Kidney epithelial cell (primary cell): ENCODE results near the gene SNCG. TPM values are rescaled to one million over a fixed set of nuclear protein-coding genes. Genes with fewer than 3 reads are reported as not detected.

Experiments used
- DNase-seq: peaks from one replicate; pipeline ENCODE4 v3.0.0-alpha.2; 2010; ENCODE audit warnings: low read depth
- H3K27me3 ChIP-seq: 2 replicates; pipeline ENCODE4 v1.6.0; 2011; ENCODE audit warnings: low read length; ENCODE audit not compliant: control insufficient read depth, insufficient read depth
- H3K36me3 ChIP-seq: 2 replicates; pipeline ENCODE4 v1.5.1; 2011; ENCODE audit warnings: low read length; ENCODE audit not compliant: control insufficient read depth, insufficient read depth
- H3K4me3 ChIP-seq: 2 replicates; pipeline ENCODE4 v1.5.1; 2011; ENCODE audit warnings: low read depth, mild to moderate bottlenecking, control low read depth, low read length
- total RNA-seq: library from RNA; depleted of rRNA; stranded (reverse); fragments of >200 nt; gene quantifications from 2 replicates; pipeline ENCODE4 v1.2.3, GENCODE V29; 2015
- TF ChIP-seq, protein P1 (sequence below): IDR thresholded peaks from 2 replicates; pipeline ENCODE4 v1.5.1; 2011; ENCODE audit warnings: mild to moderate bottlenecking, moderate library complexity, low read length, control low read depth, inconsistent platforms; ENCODE audit not compliant: insufficient read depth, poor library complexity, severe bottlenecking

Gene SNCG
- total RNA-seq, 1 donor from 2014 or later, result not detected

DNA sequence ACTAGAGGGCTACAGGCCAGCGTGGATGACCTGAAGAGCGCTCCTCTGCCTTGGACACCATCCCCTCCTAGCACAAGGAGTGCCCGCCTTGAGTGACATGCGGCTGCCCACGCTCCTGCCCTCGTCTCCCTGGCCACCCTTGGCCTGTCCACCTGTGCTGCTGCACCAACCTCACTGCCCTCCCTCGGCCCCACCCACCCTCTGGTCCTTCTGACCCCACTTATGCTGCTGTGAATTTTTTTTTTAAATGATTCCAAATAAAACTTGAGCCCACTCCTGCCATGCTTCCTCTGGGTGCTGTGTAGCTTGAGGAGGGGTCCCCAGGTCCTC lies 4.5 kb downstream of the SNCG start:
- H3K4me3 ChIP-seq, result no peak overlapping the region
- TF ChIP-seq, protein P1, sequence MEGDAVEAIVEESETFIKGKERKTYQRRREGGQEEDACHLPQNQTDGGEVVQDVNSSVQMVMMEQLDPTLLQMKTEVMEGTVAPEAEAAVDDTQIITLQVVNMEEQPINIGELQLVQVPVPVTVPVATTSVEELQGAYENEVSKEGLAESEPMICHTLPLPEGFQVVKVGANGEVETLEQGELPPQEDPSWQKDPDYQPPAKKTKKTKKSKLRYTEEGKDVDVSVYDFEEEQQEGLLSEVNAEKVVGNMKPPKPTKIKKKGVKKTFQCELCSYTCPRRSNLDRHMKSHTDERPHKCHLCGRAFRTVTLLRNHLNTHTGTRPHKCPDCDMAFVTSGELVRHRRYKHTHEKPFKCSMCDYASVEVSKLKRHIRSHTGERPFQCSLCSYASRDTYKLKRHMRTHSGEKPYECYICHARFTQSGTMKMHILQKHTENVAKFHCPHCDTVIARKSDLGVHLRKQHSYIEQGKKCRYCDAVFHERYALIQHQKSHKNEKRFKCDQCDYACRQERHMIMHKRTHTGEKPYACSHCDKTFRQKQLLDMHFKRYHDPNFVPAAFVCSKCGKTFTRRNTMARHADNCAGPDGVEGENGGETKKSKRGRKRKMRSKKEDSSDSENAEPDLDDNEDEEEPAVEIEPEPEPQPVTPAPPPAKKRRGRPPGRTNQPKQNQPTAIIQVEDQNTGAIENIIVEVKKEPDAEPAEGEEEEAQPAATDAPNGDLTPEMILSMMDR, result no peak
- H3K36me3 ChIP-seq, result no peaks in the 10 kb centered on the region
- no peak for DNase-seq
- peaks cover under 1% of the 10 kb centered on the region for H3K27me3 ChIP-seq

DNA sequence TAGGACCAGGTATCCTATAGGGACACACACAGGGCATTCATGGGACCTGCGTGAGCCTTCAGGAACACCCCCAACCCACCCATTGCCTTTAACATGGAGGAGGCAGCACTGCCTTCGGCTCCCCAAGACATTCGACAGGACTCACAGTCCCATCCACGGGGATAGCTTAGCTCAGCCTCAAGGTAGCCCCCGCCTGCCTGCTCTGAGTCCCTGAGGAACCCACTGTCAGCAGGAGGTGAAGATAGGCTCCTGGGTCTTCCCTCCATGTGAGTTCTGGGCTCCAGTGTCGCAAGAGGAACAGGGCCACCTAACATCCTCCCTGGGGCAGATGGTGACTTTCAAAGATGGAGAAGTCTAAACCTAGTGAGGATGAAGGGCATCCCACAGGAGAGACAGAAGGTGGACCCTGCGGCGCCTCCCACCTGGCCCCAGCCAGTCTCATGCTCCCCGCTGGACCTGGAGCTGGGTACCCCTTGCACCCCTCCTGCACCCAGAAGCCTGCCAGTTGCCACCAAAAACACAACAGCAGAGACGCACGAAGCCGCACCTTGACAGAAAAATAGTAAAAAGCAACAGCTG lies 5.0 kb downstream of the SNCG start:
- Histone ChIP-seq H3K4me3 (no peak overlapping the region), H3K36me3 (no peaks in the 10 kb centered on the region), H3K27me3 (peaks cover 6% of the 10 kb centered on the region)
- no peak for DNase-seq
- TF ChIP-seq, protein P1, result no peak

DNA sequence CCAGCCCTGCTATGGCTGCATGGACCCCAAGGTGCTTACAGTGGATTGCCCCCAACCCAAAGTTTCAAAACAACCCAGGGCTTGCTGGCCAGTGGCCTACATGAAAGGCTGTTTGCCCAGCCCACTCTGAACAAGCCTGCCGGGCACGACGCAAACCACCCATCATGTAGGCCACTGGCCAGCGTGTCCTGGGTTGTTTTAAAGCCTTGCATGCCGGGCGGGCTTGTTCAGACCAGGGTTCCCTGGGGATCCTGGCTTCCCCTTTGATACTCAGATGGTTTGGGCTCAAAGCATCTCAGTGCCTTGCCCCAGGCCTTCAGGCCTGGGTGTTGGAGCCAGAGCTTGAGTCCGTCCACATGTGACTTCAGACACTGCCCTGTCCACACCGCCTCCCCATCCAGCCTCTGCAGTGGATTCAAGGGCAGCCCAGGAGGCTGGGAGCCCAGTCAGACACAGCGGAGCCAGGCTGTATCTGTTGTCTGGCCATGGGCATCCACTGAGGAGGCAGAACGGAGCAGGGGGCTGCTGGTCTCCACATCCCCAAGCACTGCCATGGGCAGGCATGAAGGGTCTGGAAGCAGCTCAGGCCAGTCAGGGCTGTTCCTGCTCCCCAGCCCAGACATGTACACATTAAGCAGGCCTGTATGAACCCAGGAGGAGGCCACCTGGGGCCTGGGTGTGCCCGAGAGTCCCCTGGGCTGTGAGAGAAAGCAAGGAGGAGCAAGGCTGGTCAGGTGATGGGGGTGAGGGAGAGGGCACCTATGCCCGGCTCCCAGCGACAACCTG lies 5.9 kb downstream of the SNCG start:
- H3K36me3 ChIP-seq, result no peaks in the 10 kb centered on the region
- no peak overlapping the region for H3K4me3 ChIP-seq
- H3K27me3 ChIP-seq, result peaks cover 9% of the 10 kb centered on the region
- no peak for DNase-seq
- TF ChIP-seq, protein P1, result no peak

DNA sequence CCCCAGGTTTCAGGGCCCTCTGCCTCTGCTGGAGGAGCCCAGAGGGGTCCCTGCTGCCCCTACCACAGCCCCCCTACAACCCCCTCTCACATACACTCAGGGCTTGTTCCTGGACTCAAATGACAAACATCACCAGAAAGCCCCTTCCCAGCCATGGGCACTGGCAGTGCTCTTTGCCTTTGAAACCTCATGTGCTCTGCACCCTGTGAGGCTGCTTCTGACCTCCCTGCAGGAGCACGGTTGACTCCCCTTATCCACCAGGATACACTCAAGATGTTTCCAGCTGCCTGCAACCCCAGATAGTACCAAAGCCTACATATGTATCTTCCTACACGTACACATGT lies 6.4 kb downstream of the SNCG start:
- TF ChIP-seq, protein P1, result no peak
- no peak overlapping the region for H3K4me3 ChIP-seq
- H3K36me3 ChIP-seq, result no peaks in the 10 kb centered on the region
- no peak for DNase-seq
- H3K27me3 ChIP-seq, result peaks cover 9% of the 10 kb centered on the region

DNA sequence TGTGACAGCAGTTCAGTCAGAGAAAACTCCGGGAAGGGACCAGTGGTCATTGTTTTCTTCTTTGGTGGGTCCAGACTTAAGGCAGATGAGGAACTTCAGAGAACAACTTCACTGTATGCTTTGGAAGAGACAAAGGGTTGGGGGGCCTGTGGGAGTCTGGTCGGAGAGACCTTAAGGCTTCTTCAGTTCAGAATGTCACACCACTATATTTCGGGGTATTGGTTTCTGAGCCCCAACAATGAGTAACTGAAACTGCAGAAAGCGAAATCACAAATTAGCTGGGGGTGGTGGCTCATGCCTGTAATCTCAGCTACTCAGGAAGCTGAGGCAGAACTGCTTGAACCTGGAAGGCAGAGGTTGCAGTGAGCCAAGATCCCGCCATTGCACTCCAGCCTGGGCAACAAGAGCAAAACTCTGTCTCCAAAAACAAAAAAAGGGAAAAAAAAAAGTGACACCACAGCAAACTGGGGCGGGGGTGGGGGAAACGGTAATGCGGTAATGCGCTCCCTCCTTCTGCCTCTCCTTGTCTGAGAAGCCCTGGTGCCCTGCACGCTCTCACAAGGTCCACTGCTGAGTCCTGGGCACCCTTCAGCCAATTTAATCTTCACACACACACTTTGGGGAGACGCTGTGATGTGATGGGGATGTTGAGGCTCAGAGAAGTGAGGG lies 7.7 kb downstream of the SNCG start:
- no peak for DNase-seq
- Histone ChIP-seq H3K27me3 (peaks cover 9% of the 10 kb centered on the region), H3K4me3 (no peak overlapping the region), H3K36me3 (no peaks in the 10 kb centered on the region)
- TF ChIP-seq, protein P1, result no peak
